Stimulated activated naive CD4-positive, alpha-beta T cell treated with Interleukin-2 at 50 U/mL for 16 hours (primary cell): ENCODE data around the gene KCNS1.
"Not testable (repeated sequence)": the region's sequence is repeated elsewhere in the genome, so short reads cannot be mapped to it uniquely, and the experiment has no call there.

Experiments used
- DNase-seq: peaks from one replicate; lab custom pipeline; 2025; lab: John Stamatoyannopoulos, UW

KCNS1 gene

GRCh38 chr20:45080867-45081624 is 19.9 kb downstream of the KCNS1 start:
- no peak for DNase-seq

GRCh38 chr20:45077559-45077958 is 23.4 kb downstream of the KCNS1 start:
- no peak for DNase-seq

- no peak for DNase-seq
Measured at GRCh38 chr20:45073221-45073620, 27.7 kb downstream of the KCNS1 start.

- DNase-seq, result no peak
Measured at GRCh38 chr20:45072066-45072465, 28.9 kb downstream of the KCNS1 start.

- no peak for DNase-seq
Measured at GRCh38 chr20:45070932-45071632, 29.8 kb downstream of the KCNS1 start.

- DNase-seq, result no peak
Measured at GRCh38 chr20:45069261-45069660, 31.7 kb downstream of the KCNS1 start.

- no peak for DNase-seq
Measured at GRCh38 chr20:45067558-45067957, 33.4 kb downstream of the KCNS1 start.

- DNase-seq, result no peak
Measured at GRCh38 chr20:45067087-45067486, 33.8 kb downstream of the KCNS1 start.

GRCh38 chr20:45066372-45066771 is 34.6 kb downstream of the KCNS1 start:
- DNase-seq, result no peak

GRCh38 chr20:45064812-45065211 is 36.1 kb downstream of the KCNS1 start:
- no peak for DNase-seq

GRCh38 chr20:45063107-45063506 is 37.8 kb downstream of the KCNS1 start:
- not testable (repeated sequence) for DNase-seq

GRCh38 chr20:45061244-45061643 is 39.7 kb downstream of the KCNS1 start:
- DNase-seq, result no peak

GRCh38 chr20:45060294-45060693 is 40.6 kb downstream of the KCNS1 start:
- no peak for DNase-seq

- DNase-seq, result no peak
Measured at GRCh38 chr20:45059022-45059728, 41.8 kb downstream of the KCNS1 start.

- DNase-seq, result no peak
Measured at GRCh38 chr20:45058168-45058850, 42.6 kb downstream of the KCNS1 start.

- DNase-seq, result no peak
Measured at GRCh38 chr20:45056473-45057173, 44.3 kb downstream of the KCNS1 start.

- no peak for DNase-seq
Measured at GRCh38 chr20:45055056-45055455, 45.9 kb downstream of the KCNS1 start.

GRCh38 chr20:45053430-45054351 is 47.2 kb downstream of the KCNS1 start:
- no peak for DNase-seq

GRCh38 chr20:45052698-45053429 is 48.1 kb downstream of the KCNS1 start:
- DNase-seq, result no peak
